C4-2B (cell line): ENCODE data around the gene CKS2.

ENCODE experiments used
- H3K27ac ChIP-seq: fragments of 450-650 bp; 2 replicates; pipeline ENCODE4 v1.5.1; 2017
- CTCF ChIP-seq: fragments of 450-650 bp; conservative IDR thresholded peaks from 2 replicates; pipeline ENCODE4 v1.5.1; 2017; ENCODE audit warnings: mild to moderate bottlenecking
- ZFX ChIP-seq: fragments of 450-650 bp; IDR thresholded peaks from 2 replicates; pipeline ENCODE4 v1.6.1; 2017

CKS2 gene

DNA sequence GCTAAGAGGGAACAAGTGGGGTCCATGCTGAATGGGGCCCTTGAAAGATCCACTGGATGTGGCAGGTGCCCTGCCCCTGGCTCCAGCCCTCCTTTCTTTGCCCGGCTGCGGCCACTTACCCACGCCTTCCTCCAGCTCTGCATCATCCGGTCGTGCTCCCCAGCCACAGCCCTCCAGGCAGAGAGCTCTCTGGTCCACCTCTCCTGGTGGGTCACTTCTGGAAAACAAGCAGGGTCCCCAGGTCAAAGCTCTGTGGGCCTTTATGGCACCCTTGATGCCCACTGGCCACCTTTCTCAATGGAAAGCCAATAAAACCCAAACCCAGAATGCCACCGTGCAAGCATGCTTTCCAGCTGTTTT, 52.3 kb downstream of the CKS2 start:
- no peak overlapping the region for H3K27ac ChIP-seq
- TF ChIP-seq ZFX (no peak), CTCF (no peak)

DNA sequence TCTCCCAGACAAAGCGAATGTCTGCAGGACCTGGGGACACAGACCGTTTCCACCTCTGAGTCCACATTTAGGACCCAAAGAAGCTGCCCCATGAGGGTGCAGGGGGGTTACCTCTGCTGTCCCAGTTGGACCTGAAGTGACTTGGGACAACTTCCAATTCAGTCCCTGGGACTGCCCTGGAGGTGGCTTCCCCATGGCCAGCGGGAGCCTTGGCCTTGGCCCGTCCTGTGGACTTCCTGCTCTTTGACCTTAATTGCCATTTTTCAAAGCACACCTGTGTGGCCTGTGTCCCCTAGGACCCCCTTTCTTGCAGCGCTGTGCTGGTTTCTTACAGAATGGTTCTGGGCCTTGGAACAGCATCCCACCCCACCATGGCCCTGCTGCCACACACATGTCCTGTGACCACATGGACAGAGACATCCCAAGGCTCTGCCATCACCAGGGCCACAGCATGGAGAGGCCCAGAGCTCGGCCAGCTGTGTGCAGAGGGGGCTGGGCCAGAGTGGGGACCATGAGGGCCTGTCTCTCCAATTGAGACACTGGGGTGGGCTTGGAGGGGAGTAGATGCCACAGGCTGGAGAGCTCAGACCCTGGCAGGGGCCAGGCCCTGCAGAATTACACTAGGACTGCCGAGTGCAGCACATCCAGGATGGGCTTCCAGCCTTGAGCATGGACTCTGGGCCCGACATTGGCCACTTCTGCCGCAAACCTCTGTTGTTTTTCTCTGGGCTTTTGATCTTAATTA, 53.1 kb downstream of the CKS2 start:
- no peak for TF ChIP-seq ZFX
- no peak for TF ChIP-seq CTCF
- H3K27ac ChIP-seq = no peak overlapping the region

DNA sequence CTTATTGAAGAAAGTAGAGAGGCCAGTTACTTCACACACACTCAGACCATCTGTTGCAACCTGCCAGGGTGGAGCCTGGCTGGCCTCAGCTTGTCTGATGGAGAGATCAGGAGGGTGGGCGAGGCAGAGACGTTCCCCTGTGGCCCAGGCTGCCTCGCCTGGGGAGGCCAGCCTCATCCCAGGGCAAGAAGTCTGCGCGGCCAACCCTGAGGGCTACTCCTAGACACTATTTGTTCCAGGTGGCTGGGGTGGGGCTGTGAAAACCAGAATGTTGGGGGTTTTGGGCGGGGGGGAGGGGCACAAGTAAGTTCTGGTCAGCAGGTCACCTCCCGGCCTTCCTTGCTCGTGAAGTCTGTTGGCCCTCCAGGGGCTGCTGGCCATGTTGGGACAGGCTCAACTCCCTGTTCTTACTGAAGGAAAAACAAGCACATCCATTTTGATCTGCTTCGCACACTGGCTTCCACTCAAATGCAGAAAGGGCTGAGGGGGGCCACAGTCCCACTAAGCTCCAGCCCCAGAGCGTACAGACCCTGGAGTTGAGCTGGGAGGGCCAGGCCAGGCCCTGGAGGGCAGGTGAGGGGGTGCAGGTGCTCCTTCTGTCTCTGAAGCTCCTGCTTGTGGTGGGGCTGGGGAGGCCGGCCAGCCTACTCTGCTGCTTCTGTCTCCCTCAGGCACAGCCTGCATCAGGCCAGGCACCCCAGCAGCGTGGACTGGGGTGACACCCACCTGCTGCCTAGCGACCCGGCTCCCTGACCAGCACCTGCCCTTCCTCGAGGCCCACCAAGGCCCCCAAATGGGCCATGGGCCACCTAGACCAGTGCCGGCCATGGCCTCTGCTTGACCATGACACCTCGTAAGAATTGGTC, 53.9 kb downstream of the CKS2 start:
- TF ChIP-seq ZFX (no peak), CTCF (no peak)
- no peak overlapping the region for H3K27ac ChIP-seq

GRCh38 chr9:89365532-89365912, 54.5 kb downstream of the CKS2 start:
- H3K27ac ChIP-seq = no peak overlapping the region
- no peak for TF ChIP-seq ZFX
- no peak for TF ChIP-seq CTCF
